ENCODE data around the gene TCF25.
A peak's percentile ranks its signal among the peaks of the same experiment; 100 is the strongest.
"Not testable (repeated sequence)": the region's sequence is repeated elsewhere in the genome, so short reads cannot be mapped to it uniquely, and the experiment has no call there.

The TCF25 gene

DNA sequence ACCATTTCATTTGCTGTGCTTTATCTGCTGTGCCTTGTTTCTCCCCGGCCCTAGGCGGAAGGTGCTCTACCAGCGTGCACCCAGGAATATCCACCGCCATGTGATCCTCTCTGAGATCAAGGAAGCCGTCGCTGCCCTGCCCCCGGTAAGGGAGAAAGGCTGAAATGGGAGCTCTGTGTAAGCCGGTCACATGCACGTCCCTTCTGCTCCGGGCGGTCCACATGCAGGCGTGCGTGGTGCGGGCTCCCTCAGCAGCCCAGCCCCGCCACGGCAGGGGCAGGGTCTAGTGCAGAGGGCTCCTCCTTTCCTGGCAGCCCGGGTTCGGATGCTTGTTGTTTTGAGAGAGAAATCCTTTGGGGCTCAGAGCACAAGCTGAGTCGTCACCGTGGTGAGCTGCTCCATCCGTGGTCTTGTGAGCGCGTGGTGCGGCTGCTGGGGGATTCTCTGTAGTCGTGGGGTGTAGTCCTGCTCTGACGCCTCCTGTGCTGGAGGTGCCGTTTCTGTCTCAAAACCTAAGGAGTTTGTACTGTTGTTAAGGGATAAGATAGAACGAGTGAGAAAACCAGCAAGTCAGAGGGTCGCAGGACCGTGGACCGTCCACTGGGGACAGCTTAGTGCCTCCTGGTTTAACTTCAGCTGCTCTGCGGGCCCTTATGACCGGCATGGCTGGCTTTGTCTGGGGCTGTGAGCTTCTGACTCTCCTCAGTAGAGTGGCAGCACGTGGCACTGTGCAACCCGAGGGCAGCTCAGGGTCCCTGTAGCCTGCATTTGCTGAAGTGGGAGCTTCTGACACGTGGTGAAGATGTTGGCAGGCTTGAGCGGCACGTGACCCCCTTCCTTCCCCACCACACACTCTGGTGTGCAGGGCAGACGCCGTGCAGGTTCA is 33.0 kb downstream of the TCF25 start:
- DNase-seq, result no peak

DNA sequence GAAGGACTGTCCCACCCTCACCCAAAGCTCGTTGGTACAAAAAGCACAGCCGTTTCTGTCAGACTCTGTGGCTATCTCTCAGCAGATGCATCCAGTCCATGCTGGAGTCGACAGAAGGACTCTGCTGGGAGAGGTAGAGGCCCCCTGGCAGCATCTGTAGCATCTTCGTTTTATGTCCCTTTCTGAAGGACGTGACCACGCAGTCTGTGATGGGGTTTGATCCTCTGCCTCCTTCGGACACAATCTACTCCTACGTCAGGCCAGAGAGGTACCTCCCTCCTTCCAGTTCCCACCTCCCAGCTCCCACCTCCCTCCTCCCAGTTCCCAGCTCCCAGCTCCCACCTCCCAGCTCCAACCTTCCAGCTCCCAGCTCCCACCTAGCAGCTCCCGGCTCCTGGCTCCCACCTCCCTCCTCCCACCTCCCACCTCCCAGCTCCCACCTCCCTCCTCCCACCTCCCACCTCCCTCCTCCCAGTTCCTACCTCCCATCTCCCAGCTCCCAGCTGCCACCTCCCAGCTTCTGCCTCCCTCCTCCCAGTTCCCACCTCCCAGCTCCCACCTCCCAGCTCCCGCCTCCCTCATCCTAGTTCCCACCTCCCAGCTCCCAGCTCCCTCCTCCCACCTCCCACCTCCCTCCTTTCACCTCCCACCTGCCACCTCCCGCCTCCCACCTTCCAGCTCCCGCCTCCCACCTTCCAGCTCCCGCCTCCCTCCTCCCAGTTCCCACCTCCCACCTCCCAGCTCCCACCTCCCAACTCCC is 33.8 kb downstream of the TCF25 start:
- no peak for DNase-seq

- no peak for DNase-seq
Measured at GRCh38 chr16:89908236-89908635, 34.8 kb downstream of the TCF25 start.

DNA sequence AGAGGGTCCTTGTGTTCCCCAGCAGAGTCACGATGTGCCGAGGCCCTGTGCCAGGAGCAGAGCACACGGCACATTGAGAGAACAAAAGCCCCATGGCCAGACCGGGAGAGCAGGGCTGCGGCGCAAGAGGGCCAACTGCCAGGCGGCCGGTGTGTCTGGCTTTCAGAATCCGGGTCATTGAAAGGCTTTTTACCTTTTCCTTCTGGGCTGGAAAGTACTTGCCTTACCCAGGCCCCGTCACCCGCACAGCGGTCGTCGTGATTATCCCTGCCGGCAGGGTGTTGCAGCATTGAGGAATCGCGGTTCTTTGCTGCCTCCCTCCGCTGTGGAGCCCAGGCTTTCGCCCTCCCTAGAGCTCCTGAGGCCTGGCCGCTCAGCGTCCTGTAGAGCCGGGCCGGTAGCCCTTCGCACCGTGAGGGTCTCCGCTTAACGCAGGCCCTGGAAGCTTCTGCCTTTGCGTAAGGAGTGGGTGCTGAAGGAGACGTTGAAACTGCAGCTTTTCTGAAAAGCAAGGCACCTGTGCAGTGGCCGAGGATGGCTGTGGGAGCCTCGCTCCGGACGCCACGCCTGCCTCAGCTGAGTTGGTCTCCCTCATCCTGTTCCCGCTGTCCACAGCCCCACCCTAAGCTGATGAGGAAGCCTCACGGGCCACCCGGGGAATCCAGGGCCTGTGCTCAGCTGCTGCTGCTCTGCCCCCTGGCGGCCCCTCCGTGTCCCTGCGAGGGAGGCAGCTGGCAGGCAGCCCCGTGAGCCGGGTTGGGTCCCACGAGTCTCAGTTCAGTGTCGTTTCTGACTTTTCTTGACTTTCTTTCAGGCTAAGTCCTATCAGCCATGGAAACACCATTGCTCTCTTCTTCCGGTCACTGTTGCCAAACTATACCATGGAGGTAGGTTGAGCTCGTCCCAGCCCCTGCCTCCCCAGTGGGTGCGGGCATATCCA is 36.7 kb downstream of the TCF25 start:
- peak; percentile 41 to 70 (median 54) for DNase-seq

DNA sequence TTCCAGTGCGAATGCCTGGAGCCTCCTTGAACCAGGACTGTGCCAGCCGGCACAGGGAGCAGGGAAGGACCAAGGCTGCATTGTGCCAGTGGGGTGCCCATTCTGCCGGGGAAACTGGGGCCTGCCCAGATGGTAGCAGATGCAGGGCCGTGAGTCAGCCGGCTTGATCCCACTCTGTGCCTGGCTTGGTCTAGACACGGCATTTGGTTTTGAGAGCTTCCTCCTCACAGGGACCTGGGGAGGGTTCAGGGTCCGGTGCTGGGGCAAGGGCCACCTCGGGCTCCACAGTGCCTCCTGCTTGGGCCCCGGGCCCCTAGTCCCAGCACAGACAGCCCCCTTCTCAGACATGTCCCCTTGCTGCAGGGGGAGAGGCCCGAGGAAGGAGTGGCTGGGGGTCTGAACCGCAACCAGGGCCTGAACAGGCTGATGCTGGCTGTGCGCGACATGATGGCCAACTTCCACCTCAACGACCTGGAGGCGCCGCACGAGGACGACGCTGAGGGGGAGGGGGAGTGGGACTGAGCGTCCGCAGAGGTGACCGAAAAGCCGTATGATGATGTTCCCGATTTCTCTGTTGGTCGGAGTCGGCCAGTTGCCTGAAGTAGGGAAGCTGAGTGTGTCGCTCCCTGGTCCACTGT is 37.4 kb downstream of the TCF25 start:
- no peak for DNase-seq

GRCh38 chr16:89911375-89911774 is 38.0 kb downstream of the TCF25 start:
- DNase-seq, result no peak

DNA sequence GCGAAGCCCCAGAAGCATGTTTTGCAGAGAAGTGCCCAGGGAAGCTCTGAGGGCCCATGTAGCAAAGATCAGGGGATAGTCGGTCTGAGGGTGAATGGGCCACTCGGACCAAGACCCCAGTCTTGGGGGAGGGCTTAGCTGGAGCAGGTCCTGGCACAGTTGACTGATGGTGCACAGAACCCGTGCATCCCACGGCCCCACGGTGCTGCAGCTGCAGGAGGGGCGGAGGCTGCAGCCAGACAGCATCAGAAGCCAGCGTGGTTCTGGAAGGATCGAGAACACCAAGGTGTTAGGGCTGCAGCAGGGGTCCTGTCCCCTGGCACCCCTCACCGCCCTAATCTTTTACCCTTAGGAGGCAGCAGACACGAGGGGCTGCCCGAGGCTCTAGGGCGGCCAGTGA is 38.8 kb downstream of the TCF25 start:
- no peak for DNase-seq

DNA sequence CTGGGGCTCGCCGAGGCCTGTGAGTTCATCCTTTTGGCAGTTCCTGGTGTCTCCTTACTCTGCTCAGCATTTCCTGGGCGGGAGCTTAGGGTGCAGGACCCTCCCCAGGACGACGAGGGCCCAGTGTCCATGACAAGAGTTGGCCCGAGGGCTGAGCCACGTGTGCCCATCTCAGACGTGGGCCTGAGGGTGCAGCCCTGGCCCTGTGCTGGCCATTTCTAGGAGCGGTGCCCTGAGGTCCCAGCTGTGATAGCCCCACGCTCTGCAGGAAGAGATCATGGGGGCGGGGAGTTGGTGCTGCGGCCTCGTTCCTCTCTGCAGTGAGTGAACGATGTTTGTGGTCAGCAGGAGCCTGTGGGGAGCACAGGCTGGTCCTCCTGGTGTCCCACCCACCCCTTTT is 39.2 kb downstream of the TCF25 start:
- no peak for DNase-seq

DNA sequence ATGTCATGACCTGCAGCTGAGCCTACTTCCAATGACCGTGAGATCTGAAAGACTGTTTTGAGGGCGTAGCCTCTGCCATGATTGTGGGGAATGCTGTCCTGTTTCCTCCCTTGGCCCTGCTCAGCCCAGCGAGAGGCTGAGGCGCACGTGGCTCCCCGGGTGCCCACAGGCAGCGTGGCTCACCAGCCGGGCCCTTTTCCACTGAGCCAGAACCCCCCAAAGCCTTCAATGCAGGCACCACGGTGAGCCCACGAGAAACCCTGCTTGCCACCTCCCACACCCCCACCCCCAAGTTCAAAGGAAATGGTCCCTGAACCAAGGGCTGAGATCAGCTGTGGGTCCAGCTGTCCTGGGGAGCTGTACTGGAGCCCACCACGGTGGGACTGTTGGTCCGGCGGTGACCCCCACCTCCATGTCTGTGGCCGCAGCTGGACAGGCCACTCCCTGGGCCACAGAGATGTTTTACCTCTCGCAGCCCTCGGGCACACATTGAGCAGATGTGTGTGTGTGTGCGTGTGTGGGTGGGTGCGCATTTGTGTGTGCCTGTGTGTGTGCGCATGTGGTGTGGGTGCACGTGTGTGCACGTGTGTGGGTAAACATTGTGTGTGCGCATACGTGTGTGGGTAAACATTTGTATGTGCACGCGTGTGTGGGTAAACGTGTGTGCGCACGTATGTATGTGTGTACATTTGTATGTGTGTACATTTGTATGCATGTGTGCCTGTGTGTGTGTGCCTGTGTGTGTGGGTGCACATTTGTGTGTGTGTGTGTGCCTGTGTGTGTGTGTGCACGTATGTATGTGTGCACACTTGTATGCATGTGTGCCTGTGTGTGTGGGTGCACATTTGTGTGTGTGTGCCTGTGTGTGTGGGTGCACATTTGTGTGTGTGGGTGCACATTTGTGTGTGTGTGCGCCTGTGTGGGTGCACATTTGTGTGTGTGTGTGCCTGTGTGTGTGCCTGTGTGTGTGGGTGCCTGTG is 40.3 kb downstream of the TCF25 start:
- DNase-seq, result no peak

- not testable (repeated sequence) for DNase-seq
Measured at GRCh38 chr16:89914642-89915285, 41.4 kb downstream of the TCF25 start.

DNA sequence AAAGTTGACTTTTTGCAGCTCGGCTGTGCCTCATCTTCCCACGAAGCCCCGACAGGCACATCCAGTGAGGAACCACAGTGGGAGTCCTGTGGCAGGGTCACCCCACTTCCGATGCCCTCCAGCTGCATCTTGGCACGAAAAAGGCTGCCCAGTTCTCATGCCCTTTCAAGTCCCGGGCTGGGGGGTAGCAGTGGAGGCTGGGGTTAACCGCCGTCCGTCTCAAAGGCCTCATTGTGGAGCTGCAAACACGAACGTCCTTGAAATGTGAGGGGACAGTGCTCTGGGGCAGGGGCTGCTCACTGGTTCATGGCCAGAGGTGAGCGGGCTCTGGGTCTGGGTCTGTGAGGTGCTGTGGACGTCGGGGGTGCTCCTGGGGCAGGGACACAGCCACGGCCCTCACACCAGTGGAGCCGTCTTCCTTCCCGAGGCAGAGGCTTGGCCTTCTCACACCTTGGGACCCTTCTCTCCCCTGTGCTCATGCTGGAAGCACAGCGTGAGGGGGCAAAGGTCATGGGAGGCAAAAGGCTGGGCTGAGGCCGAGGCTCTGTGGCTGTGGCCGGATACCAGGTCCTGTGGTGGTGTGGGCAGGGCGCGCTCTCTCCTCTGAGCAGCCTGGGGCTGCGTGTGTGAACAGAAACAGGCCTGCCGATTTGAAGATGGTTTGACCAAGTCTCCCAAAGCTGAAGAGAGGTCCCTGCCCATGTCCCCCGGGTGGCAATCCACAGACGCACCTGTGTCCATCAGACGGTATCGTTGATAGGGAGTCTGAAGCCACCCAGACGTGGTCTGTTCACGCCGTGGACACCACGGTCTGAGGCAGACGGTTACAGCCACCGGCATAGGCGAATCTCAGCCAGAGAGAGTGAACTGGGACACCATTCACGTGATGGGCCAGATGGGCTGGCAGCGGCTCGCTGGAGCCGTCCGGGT is 42.2 kb downstream of the TCF25 start:
- DNase-seq, result no peak

- peak; percentile 24 to 69 (median 52) for DNase-seq
Measured at GRCh38 chr16:89917773-89918452, 44.5 kb downstream of the TCF25 start.

DNA sequence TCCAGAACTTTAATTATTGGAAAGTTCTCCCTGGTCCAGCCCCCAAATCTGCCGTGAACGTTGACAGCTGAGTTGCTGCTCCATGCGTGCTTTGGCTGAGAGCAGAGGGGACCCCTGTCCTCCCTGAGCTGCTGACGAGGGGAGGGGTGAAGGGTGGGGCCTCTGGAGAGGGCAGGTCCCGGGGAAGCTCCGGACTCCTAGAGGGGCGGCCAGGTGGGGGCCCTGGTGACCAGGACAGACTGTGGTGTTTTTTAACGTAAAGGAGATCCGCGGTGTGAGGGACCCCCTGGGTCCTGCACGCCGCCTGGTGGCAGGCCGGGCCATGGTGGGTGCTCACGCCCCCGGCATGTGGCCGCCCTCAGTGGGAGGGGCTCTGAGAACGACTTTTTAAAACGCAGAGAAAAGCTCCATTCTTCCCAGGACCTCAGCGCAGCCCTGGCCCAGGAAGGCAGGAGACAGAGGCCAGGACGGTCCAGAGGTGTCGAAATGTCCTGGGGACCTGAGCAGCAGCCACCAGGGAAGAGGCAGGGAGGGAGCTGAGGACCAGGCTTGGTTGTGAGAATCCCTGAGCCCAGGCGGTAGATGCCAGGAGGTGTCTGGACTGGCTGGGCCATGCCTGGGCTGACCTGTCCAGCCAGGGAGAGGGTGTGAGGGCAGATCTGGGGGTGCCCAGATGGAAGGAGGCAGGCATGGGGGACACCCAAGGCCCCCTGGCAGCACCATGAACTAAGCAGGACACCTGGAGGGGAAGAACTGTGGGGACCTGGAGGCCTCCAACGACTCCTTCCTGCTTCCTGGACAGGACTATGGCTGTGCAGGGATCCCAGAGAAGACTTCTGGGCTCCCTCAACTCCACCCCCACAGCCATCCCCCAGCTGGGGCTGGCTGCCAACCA is 45.3 kb downstream of the TCF25 start, which contains the start of gene MC1R:
TSS of gene MC1R (plus strand) at position 410 of the 895 bp plus-strand sequence. CDS start at position 807, 397 bp downstream.
- peak in 2 of 6 experiments; percentile 23 to 42 for DNase-seq

GRCh38 chr16:89919535-89920406 is 46.4 kb downstream of the TCF25 start:
- DNase-seq, result peak in 1 of 6 experiments; percentile 19

GRCh38 chr16:89920723-89921122 is 47.3 kb downstream of the TCF25 start:
- no peak for DNase-seq

- no peak for DNase-seq
Measured at GRCh38 chr16:89921131-89921701, 47.8 kb downstream of the TCF25 start.
